ENCODE measurements around the gene SYT2.

SYT2 gene

GRCh38 chr1:202703191-202703590 lies 7.1 kb downstream of the SYT2 start:
- no peak for DNase-seq

DNA sequence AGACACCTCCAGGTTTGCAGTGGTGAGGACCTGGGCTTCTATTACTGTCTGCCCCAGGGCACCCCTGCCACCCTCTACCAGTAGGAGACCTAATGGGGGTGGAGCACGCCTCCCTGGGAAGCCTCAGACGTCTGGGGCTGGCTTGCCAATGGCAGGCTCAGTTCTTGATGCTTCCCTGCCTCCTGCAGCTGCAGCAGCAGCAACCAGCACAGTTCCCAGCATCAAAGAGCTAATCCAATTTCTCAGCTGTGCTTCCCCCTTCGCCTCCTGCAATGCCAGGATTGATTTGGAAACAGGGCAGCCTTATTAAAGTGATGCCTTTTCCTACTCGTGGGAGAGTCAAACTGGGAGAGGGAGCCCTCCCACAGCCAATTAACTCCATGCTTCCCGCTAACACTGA lies 8.2 kb downstream of the SYT2 start:
- no peak for DNase-seq

- no peak for DNase-seq
Observed at GRCh38 chr1:202701200-202701599, 9.1 kb downstream of the SYT2 start.

DNA sequence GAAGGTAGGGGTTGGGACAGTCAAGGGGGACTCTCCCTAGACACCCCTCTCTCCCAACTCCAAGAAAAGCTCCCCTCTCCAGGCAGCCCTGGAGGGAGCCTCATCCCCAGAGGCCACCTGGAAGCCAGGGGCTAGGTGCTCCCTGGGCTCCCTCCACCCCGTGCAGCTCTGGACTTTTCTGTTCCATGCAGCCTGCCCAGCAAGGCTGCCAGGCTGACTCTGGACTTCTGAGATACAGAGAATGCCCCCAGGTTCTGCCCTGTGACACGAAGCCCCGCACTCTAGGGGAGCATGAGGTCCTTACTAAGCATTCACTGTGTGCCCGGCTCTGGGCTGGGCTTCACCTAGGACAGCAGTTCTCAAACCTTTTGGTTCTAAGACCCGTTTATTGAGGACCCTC lies 10.2 kb downstream of the SYT2 start:
- no peak for DNase-seq

- no peak for DNase-seq
Observed at GRCh38 chr1:202698276-202698675, 12.0 kb downstream of the SYT2 start.

DNA sequence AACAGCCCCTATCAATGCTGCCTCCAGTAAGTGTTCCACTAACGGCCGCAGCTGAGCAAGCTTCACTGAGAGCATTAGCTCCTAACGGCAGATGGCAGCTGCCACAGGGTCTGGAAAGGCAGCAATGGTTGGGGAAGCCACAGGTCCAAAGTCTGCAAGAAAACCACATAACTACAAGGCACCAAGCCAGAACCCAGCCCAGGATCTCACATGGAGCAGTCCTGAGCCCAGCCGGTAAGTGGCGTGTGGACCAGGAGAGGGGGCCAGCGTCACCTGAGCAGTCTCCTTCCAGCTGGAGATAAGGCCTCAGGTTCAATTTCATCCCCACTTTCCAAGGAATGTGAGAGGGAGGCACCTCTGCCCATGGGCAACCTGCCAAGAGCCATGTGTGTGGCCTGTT lies 13.2 kb downstream of the SYT2 start:
- no peak for DNase-seq

- no peak for DNase-seq
Observed at GRCh38 chr1:202694314-202694713, 15.9 kb downstream of the SYT2 start.

DNA sequence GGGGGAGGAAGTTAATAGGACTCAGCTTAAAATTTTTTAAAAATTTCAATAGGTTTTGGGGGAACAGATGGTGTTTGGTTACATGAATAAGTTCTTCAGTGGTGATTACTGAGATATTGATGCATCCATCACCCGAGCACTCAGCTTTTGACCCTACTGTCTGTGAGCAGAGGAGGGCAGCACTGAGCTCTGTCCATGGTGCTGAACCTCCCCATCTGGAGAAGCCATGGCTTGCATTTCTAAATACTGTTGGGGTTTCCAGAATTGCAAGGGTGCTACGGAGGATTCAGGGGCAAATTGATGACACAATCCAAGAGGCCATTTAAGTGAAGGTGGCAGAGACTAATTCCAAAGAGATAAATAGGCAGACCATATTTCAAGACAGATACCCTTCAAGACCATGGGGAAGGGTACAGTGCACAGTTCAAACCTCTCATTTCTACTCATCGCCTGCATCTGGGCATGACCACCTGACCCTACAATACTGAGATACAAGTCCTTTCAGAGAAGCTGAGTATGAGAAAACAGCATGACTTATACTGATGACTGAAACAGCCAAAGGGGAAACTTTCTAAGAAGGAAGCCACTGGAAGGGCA lies 17.2 kb downstream of the SYT2 start:
- DNase-seq, result peak; percentile 54

- DNase-seq, result no peak
Observed at GRCh38 chr1:202691816-202692215, 18.4 kb downstream of the SYT2 start.

- DNase-seq, result no peak
Observed at GRCh38 chr1:202689493-202690342, 20.5 kb downstream of the SYT2 start.

GRCh38 chr1:202689082-202689481 lies 21.2 kb downstream of the SYT2 start:
- no peak for DNase-seq

DNA sequence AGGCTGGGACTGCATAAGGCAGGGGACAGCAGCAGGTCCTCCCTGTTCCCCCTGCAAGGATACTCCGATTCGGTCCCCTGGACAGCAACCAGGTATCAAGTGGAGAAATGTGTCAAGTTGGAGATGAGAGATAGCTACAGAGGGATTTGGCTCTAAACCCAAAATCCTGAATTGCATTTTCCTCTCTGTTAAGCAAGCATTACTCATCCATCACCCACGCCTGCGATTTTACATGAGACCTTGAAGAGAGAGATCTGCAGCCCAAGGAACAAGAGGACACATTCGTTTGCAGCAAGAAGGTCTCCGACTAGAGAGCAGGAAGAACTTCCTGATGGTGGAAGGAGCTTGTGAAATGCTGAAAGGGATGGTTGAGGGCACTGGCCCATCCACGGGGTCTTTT lies 21.9 kb downstream of the SYT2 start:
- no peak for DNase-seq

DNA sequence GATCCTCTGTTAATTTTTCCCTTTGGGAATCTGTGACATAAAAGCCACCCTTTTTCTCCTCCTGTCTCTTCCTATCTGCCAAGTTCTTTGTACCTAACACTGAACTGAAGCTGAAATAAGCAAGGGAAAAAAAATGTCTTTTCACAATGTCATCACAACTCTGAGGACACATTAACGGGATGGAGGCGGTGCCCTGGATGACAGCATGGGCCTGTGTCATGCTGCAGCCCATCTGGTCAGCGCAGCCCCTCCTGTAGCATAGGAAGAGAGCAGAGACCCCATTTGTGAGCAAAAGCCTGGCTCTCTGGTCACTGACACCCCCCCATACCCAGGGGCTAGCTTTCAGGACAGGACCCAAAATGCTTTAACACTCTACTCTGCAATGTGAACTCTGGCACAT lies 22.5 kb downstream of the SYT2 start:
- DNase-seq, result no peak

GRCh38 chr1:202687370-202687769 lies 22.9 kb downstream of the SYT2 start:
- DNase-seq, result no peak

GRCh38 chr1:202685641-202686040 lies 24.6 kb downstream of the SYT2 start:
- no peak for DNase-seq

GRCh38 chr1:202684716-202685115 lies 25.5 kb downstream of the SYT2 start:
- no peak for DNase-seq

GRCh38 chr1:202683029-202683428 lies 27.2 kb downstream of the SYT2 start:
- DNase-seq, result no peak

DNA sequence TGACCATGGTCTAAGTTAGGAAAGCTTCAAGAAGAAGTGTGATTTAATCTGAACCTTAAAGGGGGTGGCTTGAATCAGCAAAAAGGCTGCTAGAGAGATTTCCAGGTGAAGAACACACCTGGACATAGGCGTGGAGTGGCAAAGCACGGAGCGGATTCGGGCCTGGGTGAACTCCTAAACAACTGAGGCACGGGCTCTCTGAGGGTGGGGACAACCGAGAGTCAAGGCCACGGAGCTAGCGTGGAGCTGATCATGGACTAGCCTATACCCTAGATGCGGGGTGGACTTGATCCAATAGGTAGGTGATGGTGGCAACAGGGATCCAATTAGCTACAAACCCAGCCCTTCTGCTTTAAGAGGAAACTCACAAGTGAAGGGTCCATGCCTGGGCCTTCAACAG lies 27.8 kb downstream of the SYT2 start:
- DNase-seq, result no peak

GRCh38 chr1:202681736-202682420 lies 28.4 kb downstream of the SYT2 start:
- DNase-seq, result no peak

- no peak for DNase-seq
Observed at GRCh38 chr1:202680586-202681352, 29.5 kb downstream of the SYT2 start.

DNA sequence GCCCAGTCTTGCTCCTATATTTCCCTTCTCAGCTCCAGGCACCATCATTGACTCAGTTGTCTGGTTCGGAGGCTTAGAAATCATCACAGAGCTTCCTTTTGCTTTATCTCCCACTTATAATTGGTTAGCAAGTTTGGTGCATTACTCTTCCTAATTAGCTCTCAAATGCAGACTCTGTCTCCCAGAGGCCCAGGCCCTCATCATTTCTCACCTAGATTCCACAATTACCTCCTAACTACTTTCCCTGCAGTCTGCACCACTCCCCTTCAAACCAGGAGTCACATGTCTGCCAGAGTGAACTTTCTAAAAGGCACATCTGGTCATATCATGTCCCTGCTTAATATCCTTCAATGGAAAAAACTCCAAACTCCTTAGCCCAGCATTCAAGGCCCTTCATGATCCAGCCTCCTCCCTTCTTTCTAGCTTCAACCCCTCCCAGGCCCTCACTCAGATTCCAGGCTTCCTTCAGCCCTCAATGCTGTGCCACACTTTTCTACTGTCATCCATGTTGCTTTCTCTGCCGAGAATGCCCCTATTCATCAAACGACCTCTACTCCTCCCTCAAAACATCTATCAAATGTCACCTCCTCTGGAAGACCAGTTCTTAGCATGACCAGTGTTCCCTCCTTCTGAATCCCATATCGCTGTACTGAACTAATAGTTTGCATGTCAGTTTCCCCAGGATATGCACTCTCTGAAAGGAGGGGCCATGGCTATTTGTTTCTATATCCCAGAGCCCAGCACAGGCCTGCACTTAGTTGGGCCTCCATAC lies 30.7 kb downstream of the SYT2 start:
- no peak for DNase-seq

DNA sequence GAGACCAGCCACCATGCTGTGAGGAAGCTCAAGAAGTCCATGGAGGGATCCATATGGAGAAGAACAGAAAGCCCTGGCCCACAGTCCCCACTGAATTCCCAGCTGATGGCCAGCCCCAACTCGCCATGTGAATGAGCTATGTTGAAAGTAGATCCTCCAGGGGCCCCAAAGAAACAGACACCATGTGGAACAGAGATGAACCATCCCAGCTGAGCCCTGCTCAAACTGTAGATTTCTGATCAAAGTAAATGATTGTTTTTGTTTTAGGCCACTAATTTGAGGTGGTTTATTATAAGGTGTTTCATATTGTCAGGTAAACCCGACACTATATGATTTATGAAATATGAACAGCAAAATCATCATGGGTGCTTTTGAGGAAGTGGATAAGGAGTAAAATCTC lies 32.8 kb downstream of the SYT2 start:
- DNase-seq, result no peak

GRCh38 chr1:202673531-202673930 lies 36.7 kb downstream of the SYT2 start:
- no peak for DNase-seq

Data from CD4-positive, alpha-beta T cell treated with Interleukin-17A for 1 hour (primary cell).